ENCODE results near the gene EIF2AK3.

DNA sequence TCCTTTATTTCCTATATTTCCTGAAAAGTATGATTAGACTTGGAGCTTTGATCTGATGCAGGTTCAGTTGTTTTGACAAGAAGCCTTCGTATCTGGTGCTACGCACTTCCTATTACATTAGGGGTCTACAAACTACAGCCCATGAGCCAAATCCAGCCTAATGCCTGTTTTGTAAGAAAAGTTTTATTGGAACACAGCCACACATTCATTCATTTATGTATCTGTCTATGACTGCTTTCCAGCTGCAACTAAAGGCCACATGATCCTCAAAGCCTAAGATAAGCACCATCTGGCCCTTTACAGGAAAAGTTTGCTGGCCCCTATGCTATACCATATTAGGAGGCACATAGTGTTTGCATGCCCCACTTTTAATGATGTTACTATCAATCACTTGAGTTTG, 26.0 kb downstream of the EIF2AK3 start:
- no peak for TF ChIP-seq POLR2A (IDR thresholded peaks at IDR 0.05; ENCODE audit: low read depth, low read length)
- TF ChIP-seq POLR2AphosphoS5 (IDR thresholded peaks at IDR 0.05; ENCODE audit: low read depth, low read length) = no peak

Data from GM12892 (cell line).